HEK293 (cell line): ENCODE results near the gene MARK3.
A peak's percentile ranks its signal among the peaks of the same experiment; 100 is the strongest.

Experiments used
- CTCF ChIA-PET: fragments of 350-600 bp; formaldehyde crosslinking; extraction: SDS; loops from one replicate; lab custom pipeline; 2021; ENCODE audit warnings: antibody characterized with exemption; lab: Yijun Ruan, JAX
- POLR2A ChIA-PET: fragments of 300-600 bp; formaldehyde crosslinking; extraction: SDS; loops from one replicate; lab custom pipeline; 2020; ENCODE audit warnings: antibody characterized with exemption, inconsistent platforms; lab: Yijun Ruan, JAX
- H3K27ac ChIP-seq: fragments of 200-500 bp; sonication (Bioruptor generic); 2 replicates; pipeline ENCODE4 v1.5.1; 2014; ENCODE audit warnings: low read depth, low read length, control low read depth, inconsistent platforms; ENCODE audit errors: extremely low read depth
- H3K36me3 ChIP-seq, 2 experiments: fragments of 200-500 bp in 1 of 2; sonication (Bioruptor generic) in 1 of 2; 1 replicate in 1 of 2; 2 replicates in 1 of 2; pipeline ENCODE4 v1.5.1; 2014 to 2017; ENCODE audit warnings: inconsistent platforms in 2 of 2, low read length in 2 of 2; ENCODE audit not compliant: control insufficient read depth in 2 of 2, insufficient read depth in 1 of 2
- H3K4me1 ChIP-seq: fragments of 200-500 bp; sonication (Bioruptor generic); 2 replicates; pipeline ENCODE4 v1.5.1; 2014; ENCODE audit warnings: mild to moderate bottlenecking, low read length, inconsistent platforms; ENCODE audit not compliant: control insufficient read depth, insufficient read depth
- H3K4me3 ChIP-seq: 2 replicates; pipeline ENCODE4 v1.5.1; 2011; ENCODE audit warnings: low read depth, mild to moderate bottlenecking, control low read depth, low read length, moderate library complexity
- H3K9me3 ChIP-seq: fragments of 200-500 bp; sonication (Bioruptor generic); 2 replicates; pipeline ENCODE4 v1.5.1; 2014; ENCODE audit warnings: low read depth, low read length, inconsistent platforms; ENCODE audit not compliant: control insufficient read depth, insufficient read depth
- GLIS1 ChIP-seq: fragments of 450-650 bp; formaldehyde crosslinking; IDR thresholded peaks from 2 replicates; pipeline ENCODE4 v1.5.1; 2016; ENCODE audit warnings: missing biosample characterization, missing genetic modification characterization
- GLIS2 ChIP-seq: fragments of 450-650 bp; formaldehyde crosslinking; IDR thresholded peaks from 2 replicates; pipeline ENCODE4 v1.5.1; 2016; ENCODE audit warnings: missing biosample characterization, missing genetic modification characterization
- HOXD13 ChIP-seq: sonication (generic); formaldehyde crosslinking; IDR thresholded peaks from 2 replicates; pipeline ENCODE4 v1.8.0; 2022; ENCODE audit warnings: missing genetic modification reagents, borderline replicate concordance
- KLF7 ChIP-seq: fragments of 450-650 bp; formaldehyde crosslinking; IDR thresholded peaks from 2 replicates; pipeline ENCODE4 v1.5.1; 2016; ENCODE audit warnings: missing biosample characterization, missing genetic modification characterization, borderline replicate concordance
- SP2 ChIP-seq: fragments of 450-650 bp; formaldehyde crosslinking; IDR thresholded peaks from 2 replicates; pipeline ENCODE4 v1.5.1; 2016; ENCODE audit warnings: missing biosample characterization, missing genetic modification characterization
- SP3 ChIP-seq: fragments of 450-650 bp; formaldehyde crosslinking; IDR thresholded peaks from 2 replicates; pipeline ENCODE4 v1.5.1; 2016; ENCODE audit warnings: missing biosample characterization, missing genetic modification characterization
- ZBTB1 ChIP-seq: fragments of 450-650 bp; formaldehyde crosslinking; IDR thresholded peaks from 2 replicates; pipeline ENCODE4 v1.5.1; 2016; ENCODE audit warnings: missing biosample characterization, missing genetic modification characterization
- ZFP69B ChIP-seq: fragments of 450-650 bp; formaldehyde crosslinking; IDR thresholded peaks from 2 replicates; pipeline ENCODE4 v1.5.1; 2016; ENCODE audit warnings: missing biosample characterization, missing genetic modification characterization
- ZIC2 ChIP-seq: fragments of 450-650 bp; formaldehyde crosslinking; IDR thresholded peaks from 2 replicates; pipeline ENCODE4 v1.5.1; 2016; ENCODE audit warnings: missing biosample characterization, missing genetic modification characterization
- ZNF138 ChIP-seq: fragments of 450-650 bp; formaldehyde crosslinking; IDR thresholded peaks from 2 replicates; pipeline ENCODE4 v1.5.1; 2016; ENCODE audit warnings: missing biosample characterization, missing genetic modification characterization, borderline replicate concordance
- ZNF335 ChIP-seq: fragments of 450-650 bp; formaldehyde crosslinking; conservative IDR thresholded peaks from 2 replicates; pipeline ENCODE4 v1.5.1; 2016; ENCODE audit warnings: missing biosample characterization, missing genetic modification characterization
- ZNF341 ChIP-seq: fragments of 450-650 bp; formaldehyde crosslinking; IDR thresholded peaks from 2 replicates; pipeline ENCODE4; 2016; ENCODE audit warnings: low read depth, missing biosample characterization, missing genetic modification characterization
- ZNF350 ChIP-seq: fragments of 450-650 bp; formaldehyde crosslinking; IDR thresholded peaks from 2 replicates; pipeline ENCODE4 v1.5.0; 2017; ENCODE audit warnings: missing biosample characterization, mild to moderate bottlenecking, missing genetic modification characterization
- ZNF416 ChIP-seq: fragments of 450-650 bp; formaldehyde crosslinking; IDR thresholded peaks from 2 replicates; pipeline ENCODE4 v1.5.1; 2016; ENCODE audit warnings: missing biosample characterization, missing genetic modification characterization
- ZNF473 ChIP-seq: fragments of 450-650 bp; formaldehyde crosslinking; IDR thresholded peaks from 2 replicates; pipeline ENCODE4 v1.5.1; 2017; ENCODE audit warnings: missing biosample characterization, missing genetic modification characterization
- ZNF555 ChIP-seq: fragments of 450-650 bp; formaldehyde crosslinking; conservative IDR thresholded peaks from 2 replicates; pipeline ENCODE4 v1.5.1; 2017; ENCODE audit warnings: missing biosample characterization, mild to moderate bottlenecking, missing genetic modification characterization, inconsistent platforms
- TF ChIP-seq, protein P1 (sequence below): fragments of 450-650 bp; formaldehyde crosslinking; IDR thresholded peaks from 2 replicates; pipeline ENCODE4 v1.5.0; 2017; ENCODE audit warnings: missing biosample characterization, missing genetic modification characterization, borderline replicate concordance
- TF ChIP-seq, protein P2 (sequence below): fragments of 450-650 bp; formaldehyde crosslinking; IDR thresholded peaks from 2 replicates; pipeline ENCODE4 v1.5.1; 2016; ENCODE audit warnings: missing biosample characterization, missing genetic modification characterization
- TF ChIP-seq, protein P3 (sequence below): fragments of 450-650 bp; formaldehyde crosslinking; IDR thresholded peaks from 2 replicates; pipeline ENCODE4 v1.5.1; 2016; ENCODE audit warnings: missing biosample characterization, missing genetic modification characterization

Gene MARK3

DNA sequence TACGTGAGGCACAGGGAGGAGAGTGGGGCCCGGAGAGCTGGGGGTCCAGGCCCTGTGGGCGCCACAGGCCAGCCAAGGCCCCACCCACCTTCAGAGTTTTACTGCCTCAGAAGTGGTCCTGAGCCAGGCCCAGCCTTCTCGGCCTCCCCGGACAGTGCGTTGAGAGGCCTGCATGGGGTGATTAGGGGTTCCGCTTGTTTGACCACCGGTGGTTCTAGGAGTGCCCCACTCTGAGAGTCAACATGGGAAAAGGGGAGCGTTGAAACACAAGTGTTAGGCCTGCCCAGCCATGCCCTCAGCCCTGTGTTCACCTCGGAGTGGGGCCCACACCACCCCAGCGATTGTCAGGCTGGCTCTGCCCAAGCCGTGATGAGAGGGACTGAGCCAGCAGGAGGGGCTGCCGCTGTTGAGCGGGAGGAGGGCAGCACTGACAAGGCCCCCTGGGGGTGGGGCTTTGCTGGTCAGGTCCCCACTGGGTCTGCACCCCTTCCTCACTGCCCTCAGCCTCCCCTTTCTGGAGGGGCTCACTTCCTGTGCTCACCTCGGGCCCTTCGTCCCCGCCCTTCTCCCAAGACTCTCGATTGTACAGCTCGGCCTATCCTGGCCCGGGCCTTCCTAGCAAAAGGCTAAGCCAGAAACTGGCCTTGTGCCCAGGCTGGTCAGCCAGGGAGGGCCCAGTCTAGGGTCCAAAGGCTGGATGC, 132.7 kb downstream of the MARK3 start:
- Histone ChIP-seq H3K4me3 (no peak overlapping the region), H3K9me3 (no peaks in the 10 kb centered on the region), H3K4me1 (peaks cover 15% of the 10 kb centered on the region), H3K36me3 (peaks cover 0 to 33% of the 10 kb centered on the region in 2 experiments; a peak in 1 of 3 replicates), H3K27ac (peak overlapping the region; percentile 34; the same call in 1 of the 2 replicates)
- ChIA-PET CTCF (interaction anchor here (0.7 to 3.9 kb wide), 20 partner anchors 10 to 387 kb away, joined by 3 to 48 read pairs (median 4); partner anchors contain the start of gene TRMT61A), POLR2A (interaction anchor here (0.6 to 2.7 kb wide), 11 partner anchors 9 to 845 kb away, joined by 3 to 24 read pairs (median 5); partner anchors contain the start of gene TRMT61A)
- TF ChIP-seq GLIS1 (tag by site-specific recombination) (peak; percentile 95), HOXD13 (CRISPR knock-in tag) (no peak), KLF7 (tag by site-specific recombination) (peak; percentile 16; the same call in 1 of the 2 replicates), GLIS2 (tag by site-specific recombination) (peak; percentile 9), ZNF473 (no peak), ZBTB1 (tag by site-specific recombination) (no peak), ZNF555 (no peak), SP2 (tag by site-specific recombination) (peak; percentile 56), ZNF416 (tag by site-specific recombination) (no peak), ZNF335 (tag by site-specific recombination) (peak; percentile 70), ZNF138 (tag by site-specific recombination) (no peak), ZFP69B (peak; percentile 99), ZIC2 (tag by site-specific recombination) (peak; percentile 24), SP3 (tag by site-specific recombination) (0 out of 2 replicates have a peak, but pooled peaks have one; percentile 4), ZNF341 (tag by site-specific recombination) (peak; percentile 49), ZNF350 (tag by site-specific recombination) (no peak)
- TF ChIP-seq, protein P1, sequence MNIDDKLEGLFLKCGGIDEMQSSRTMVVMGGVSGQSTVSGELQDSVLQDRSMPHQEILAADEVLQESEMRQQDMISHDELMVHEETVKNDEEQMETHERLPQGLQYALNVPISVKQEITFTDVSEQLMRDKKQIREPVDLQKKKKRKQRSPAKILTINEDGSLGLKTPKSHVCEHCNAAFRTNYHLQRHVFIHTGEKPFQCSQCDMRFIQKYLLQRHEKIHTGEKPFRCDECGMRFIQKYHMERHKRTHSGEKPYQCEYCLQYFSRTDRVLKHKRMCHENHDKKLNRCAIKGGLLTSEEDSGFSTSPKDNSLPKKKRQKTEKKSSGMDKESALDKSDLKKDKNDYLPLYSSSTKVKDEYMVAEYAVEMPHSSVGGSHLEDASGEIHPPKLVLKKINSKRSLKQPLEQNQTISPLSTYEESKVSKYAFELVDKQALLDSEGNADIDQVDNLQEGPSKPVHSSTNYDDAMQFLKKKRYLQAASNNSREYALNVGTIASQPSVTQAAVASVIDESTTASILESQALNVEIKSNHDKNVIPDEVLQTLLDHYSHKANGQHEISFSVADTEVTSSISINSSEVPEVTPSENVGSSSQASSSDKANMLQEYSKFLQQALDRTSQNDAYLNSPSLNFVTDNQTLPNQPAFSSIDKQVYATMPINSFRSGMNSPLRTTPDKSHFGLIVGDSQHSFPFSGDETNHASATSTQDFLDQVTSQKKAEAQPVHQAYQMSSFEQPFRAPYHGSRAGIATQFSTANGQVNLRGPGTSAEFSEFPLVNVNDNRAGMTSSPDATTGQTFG (tag by site-specific recombination) = no peak
- TF ChIP-seq, protein P2, sequence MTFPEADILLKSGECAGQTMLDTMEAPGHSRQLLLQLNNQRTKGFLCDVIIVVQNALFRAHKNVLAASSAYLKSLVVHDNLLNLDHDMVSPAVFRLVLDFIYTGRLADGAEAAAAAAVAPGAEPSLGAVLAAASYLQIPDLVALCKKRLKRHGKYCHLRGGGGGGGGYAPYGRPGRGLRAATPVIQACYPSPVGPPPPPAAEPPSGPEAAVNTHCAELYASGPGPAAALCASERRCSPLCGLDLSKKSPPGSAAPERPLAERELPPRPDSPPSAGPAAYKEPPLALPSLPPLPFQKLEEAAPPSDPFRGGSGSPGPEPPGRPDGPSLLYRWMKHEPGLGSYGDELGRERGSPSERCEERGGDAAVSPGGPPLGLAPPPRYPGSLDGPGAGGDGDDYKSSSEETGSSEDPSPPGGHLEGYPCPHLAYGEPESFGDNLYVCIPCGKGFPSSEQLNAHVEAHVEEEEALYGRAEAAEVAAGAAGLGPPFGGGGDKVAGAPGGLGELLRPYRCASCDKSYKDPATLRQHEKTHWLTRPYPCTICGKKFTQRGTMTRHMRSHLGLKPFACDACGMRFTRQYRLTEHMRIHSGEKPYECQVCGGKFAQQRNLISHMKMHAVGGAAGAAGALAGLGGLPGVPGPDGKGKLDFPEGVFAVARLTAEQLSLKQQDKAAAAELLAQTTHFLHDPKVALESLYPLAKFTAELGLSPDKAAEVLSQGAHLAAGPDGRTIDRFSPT (tag by site-specific recombination) = peak; percentile 42; the same call in 1 of the 2 replicates
- TF ChIP-seq, protein P3, sequence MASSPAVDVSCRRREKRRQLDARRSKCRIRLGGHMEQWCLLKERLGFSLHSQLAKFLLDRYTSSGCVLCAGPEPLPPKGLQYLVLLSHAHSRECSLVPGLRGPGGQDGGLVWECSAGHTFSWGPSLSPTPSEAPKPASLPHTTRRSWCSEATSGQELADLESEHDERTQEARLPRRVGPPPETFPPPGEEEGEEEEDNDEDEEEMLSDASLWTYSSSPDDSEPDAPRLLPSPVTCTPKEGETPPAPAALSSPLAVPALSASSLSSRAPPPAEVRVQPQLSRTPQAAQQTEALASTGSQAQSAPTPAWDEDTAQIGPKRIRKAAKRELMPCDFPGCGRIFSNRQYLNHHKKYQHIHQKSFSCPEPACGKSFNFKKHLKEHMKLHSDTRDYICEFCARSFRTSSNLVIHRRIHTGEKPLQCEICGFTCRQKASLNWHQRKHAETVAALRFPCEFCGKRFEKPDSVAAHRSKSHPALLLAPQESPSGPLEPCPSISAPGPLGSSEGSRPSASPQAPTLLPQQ (tag by site-specific recombination) = peak; percentile 99
